ENCODE data around the gene LY86. TPM values are rescaled to one million over a fixed set of nuclear protein-coding genes. Genes with fewer than 3 reads are reported as not detected.

Gene LY86
- total RNA-seq, 1 donor from 2014 or later, result not detected

GRCh38 chr6:6557886-6558285 is 30.6 kb upstream of the LY86 start:
- H3K36me3 Mint-ChIP-seq (ENCODE audit: low read depth), result no peaks in the 10 kb centered on the region
- H3K27ac Mint-ChIP-seq (ENCODE audit: unreplicated experiment), result no peak overlapping the region
- no peak overlapping the region for H3K4me3 Mint-ChIP-seq
- peaks cover 28% of the 10 kb centered on the region for H3K27me3 Mint-ChIP-seq (ENCODE audit: low read depth)
- peaks cover 5% of the 10 kb centered on the region for H3K9me3 Mint-ChIP-seq
- no peak for TF ChIP-seq CTCF (conservative IDR thresholded peaks at IDR 0.05)
- no peak for DNase-seq (ENCODE audit: low read depth, low spot score)
- no peaks in the 10 kb centered on the region for H3K4me1 Mint-ChIP-seq

- Mint-ChIP-seq H3K27me3 (ENCODE audit: low read depth) (peaks cover 21% of the 10 kb centered on the region), H3K9me3 (peaks cover 12% of the 10 kb centered on the region), H3K4me1 (no peaks in the 10 kb centered on the region), H3K4me3 (no peak overlapping the region), H3K36me3 (ENCODE audit: low read depth) (no peaks in the 10 kb centered on the region), H3K27ac (ENCODE audit: unreplicated experiment) (no peak overlapping the region)
- TF ChIP-seq CTCF (conservative IDR thresholded peaks at IDR 0.05), result no peak
- DNase-seq (ENCODE audit: low read depth, low spot score), result no peak
These were observed 28.4 kb upstream of the LY86 start for GRCh38 chr6:6559994-6560570.

- Mint-ChIP-seq H3K4me1 (no peaks in the 10 kb centered on the region), H3K27ac (ENCODE audit: unreplicated experiment) (no peak overlapping the region), H3K36me3 (ENCODE audit: low read depth) (no peaks in the 10 kb centered on the region), H3K4me3 (no peak overlapping the region), H3K9me3 (peaks cover 12% of the 10 kb centered on the region), H3K27me3 (ENCODE audit: low read depth) (peaks cover 17% of the 10 kb centered on the region)
- no peak for TF ChIP-seq CTCF (conservative IDR thresholded peaks at IDR 0.05)
- DNase-seq (ENCODE audit: low read depth, low spot score), result no peak
These were observed 27.6 kb upstream of the LY86 start for GRCh38 chr6:6560909-6561308.

- Mint-ChIP-seq H3K36me3 (ENCODE audit: low read depth) (no peaks in the 10 kb centered on the region), H3K27me3 (ENCODE audit: low read depth) (peaks cover 14% of the 10 kb centered on the region), H3K9me3 (peaks cover 12% of the 10 kb centered on the region), H3K4me1 (no peaks in the 10 kb centered on the region), H3K4me3 (no peak overlapping the region), H3K27ac (ENCODE audit: unreplicated experiment) (no peak overlapping the region)
- TF ChIP-seq CTCF (conservative IDR thresholded peaks at IDR 0.05), result no peak
- DNase-seq (ENCODE audit: low read depth, low spot score), result no peak
These were observed 24.4 kb upstream of the LY86 start for GRCh38 chr6:6564154-6564553.

- peaks cover 13% of the 10 kb centered on the region for H3K27me3 Mint-ChIP-seq (ENCODE audit: low read depth)
- H3K36me3 Mint-ChIP-seq (ENCODE audit: low read depth), result no peaks in the 10 kb centered on the region
- no peak overlapping the region for H3K4me3 Mint-ChIP-seq
- no peak for TF ChIP-seq CTCF (conservative IDR thresholded peaks at IDR 0.05)
- no peak for DNase-seq (ENCODE audit: low read depth, low spot score)
- H3K4me1 Mint-ChIP-seq, result no peaks in the 10 kb centered on the region
- H3K27ac Mint-ChIP-seq (ENCODE audit: unreplicated experiment), result no peak overlapping the region
- H3K9me3 Mint-ChIP-seq, result peaks cover 12% of the 10 kb centered on the region
These were observed 23.5 kb upstream of the LY86 start for GRCh38 chr6:6565069-6565468.
